Measurements from ENCODE around the gene ZC3H15.

The ZC3H15 gene

DNA sequence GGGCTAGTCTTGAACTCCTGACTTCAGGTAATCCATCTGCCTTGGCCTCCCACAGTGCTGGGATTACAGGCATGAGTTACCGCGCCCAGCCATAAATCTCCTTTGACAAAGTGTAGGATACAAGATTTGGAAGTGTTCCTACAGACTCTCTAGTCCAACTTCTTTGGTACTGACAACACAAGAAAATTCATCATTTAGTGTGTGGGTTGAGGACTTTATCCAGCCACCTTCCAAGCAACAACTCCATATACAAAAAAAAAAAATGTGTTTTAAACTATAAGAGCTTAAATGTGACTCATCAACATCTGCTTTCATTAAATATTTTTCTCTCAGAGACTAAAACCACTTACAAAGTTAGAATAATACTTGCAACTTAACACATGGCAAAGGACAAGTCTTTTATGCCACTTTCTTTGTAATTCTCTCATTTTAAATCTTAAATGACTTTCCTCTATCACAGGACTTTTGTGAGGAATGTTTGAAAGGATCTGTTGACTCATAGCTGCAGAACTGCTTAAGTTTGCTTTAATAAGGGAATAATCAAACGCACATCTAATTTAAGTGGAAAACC is 57.6 kb downstream of the ZC3H15 start:
- peak; percentile 52 for DNase-seq (ENCODE audit: low spot score)

DNA sequence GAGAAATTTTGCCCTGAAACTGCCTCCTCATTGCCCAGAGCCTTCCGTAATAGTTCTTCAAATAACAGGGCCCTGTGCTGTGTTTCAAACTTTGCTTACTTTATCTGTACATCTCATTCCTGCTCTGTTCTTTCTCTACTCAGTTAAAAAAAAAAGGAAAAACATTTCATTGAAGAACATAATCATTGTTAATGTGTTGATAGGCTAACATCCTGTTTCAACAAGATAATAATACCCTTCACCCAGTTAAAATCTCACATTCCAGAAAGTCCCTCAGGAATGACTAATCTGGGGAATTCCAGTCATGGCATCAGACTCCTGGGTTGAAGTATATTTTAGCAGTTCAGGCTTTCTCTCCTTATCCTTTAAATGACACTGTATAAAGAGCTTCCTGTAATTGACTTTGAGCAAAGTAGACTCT is 58.2 kb downstream of the ZC3H15 start:
- DNase-seq (ENCODE audit: low spot score): peak; percentile 82

DNA sequence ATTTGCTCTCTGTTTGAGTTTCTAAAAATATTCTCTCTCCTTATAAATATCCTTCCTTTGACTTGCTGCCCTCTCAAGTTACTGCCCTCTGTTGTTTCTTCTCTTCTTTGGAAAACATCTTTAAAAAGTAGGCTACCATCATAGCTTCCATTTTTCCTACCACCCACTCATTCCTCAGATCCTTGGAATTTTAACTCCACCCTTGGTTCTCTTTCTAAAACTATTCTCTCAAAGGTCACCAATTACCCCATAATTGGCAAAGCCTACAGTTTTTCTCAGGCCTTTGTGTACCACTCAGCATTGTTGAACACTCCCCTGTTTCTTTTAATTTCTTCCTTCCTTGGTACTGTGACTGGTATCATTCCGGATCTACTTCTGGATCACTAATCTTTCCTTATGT is 60.8 kb downstream of the ZC3H15 start:
- DNase-seq (ENCODE audit: low spot score): no peak

DNA sequence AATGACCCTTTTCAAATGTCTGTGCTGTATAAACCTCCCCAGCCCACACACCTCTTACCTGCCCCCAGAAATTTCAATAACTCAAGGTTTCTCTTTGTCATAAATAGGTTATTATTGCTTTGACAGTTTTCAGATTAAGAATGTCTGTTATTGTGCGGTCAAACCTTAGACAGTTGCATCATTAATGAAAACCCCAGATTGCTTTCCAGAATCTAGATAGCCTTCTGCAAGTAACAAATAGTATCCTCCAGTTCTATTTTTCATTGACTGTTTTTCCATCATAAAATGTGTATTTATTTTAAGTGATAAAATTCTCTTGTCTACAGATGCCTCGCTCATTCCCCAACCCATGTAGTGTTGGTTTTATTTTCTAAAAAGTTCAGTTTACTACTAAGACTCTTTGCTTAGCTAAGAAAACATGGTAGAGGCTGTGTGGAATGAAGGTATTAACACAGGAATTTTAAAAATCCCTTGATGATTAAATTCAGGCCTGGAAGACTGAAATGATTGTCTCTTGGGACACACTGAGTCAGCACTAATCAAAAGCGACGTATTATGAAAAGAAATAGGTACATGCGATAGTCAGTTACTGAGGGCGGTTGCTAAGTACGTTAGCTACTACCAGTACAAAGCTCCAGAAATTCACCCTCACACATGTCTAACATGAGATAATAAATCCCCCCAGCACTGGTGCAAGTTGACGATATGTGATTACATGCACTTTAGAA is 65.4 kb downstream of the ZC3H15 start:
- no peak for DNase-seq (ENCODE audit: low spot score)

DNA sequence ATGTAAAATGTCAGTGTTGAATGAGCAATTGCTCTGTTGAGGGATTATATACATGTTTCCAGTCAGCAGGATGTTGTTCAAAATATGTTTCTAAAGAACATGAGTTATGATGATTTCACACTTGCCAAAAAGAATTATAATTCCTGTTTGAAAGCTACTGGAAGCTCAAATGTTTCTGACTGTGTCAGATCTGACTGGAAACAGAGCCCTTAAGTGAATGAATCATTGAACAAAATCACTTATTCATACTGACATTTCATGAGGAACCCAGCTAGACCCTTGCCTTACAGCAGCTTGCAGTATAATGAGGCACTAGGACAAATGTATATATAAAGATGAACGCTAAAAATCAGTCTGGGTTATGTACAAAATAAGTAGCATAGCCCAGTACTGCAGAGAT is 68.4 kb downstream of the ZC3H15 start:
- DNase-seq (ENCODE audit: low spot score): no peak

DNA sequence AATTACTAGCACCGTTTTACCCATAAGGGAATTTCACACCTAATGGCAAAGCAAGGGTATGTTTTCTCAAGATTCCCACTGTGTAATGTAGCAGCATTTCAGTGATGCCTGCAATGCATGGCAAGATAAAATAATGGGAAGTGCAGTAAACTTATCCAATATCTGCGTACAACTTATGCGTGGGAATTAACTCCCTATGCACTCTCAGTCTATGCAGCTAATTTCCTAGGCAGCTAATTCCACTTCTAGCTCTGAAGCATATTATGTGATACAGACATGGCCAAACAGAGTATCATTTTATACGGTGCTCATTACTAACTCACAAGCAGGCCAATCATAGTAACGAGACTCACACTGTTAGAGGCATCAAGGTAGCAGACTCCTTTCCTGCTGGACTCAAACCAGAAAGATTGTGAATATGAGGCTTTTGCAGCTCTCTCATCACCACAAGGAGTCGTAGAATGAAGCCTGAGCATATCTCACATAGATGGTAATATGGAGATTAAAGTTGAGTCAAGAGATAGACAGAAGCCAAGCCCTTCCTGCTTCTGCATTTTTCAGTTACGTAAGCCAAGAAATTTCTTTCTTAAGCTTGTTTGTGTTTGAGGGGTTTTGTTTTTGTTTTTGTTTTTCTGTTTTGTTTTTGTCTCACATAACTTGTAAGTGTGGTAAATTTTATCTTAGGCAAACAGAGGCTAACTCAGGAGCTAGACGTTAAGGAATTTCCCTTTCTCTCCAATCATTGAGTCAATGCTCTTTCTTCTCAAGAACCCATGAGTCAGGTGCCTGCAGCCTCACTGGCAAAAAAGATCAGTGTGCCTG is 69.0 kb downstream of the ZC3H15 start:
- no peak for DNase-seq (ENCODE audit: low spot score)

DNA sequence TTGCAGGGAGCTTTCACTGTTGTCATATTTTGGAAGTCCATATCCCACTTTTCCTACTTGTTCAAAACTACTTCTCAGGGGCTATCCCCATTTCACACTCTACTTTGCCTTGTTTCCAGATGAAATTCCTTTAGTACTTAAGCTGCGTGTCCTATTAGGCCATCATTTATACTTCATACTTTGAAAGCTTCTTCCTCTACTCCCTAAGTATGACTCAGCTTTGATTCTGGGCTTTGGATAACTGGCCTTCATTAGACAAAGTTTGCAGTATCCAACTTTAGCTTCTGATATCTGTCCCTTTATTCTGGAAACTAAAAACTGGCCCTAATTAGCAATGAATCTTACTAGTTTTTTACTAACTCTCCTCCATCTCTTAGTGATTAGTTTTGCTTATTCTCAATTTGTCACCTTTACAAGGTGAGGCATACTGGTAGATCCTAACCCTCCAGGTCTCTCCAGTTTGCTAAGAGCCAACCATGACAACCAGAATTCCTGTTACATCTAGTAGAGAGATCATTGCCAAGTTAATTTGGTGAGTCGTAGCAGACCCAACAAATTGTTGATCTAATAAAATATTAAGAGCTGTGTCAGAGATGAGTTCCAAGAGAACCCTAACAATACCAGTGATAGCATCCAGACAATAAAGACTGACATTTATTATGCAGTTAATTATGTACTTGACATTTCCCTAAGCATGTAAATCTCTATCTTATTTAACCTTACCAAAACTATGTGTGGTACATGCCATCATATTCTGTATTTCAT is 72.6 kb downstream of the ZC3H15 start:
- DNase-seq (ENCODE audit: low spot score): no peak

All from cerebellar cortex (tissue), 1 donor.